GM12878 (cell line): ENCODE results near the gene FFAR1. TPM values are rescaled to one million over a fixed set of nuclear protein-coding genes. Genes with fewer than 3 reads are reported as not detected.

Experiments
- ATAC-seq: fragments of 200-7000 bp; cut with Tn5 transposase; 3 replicates; pipeline ENCODE4 v1.9.1; 2020; ENCODE audit warnings: mild to moderate bottlenecking, moderate library complexity
- BruUV-seq: library from RNA; stranded (reverse); fragments of 400-500 nt; replicated peaks from 2 replicates; lab custom pipeline; 2021; lab: Mats Ljungman, UMichigan
- CTCF ChIA-PET: fragments of 300-600 bp; sonication (Branson Sonifier 250); formaldehyde crosslinking; extraction: SDS; loops from one replicate; lab custom pipeline; 2021; ENCODE audit warnings: inconsistent platforms; lab: Yijun Ruan, JAX
- POLR2A ChIA-PET: fragments of 350-600 bp; formaldehyde crosslinking; extraction: SDS; loops from one replicate; lab custom pipeline; 2021; ENCODE audit warnings: inconsistent platforms; lab: Charles Lee
- RAD21 ChIA-PET: fragments of 300-600 bp; sonication (Branson Sonifier 250); formaldehyde crosslinking; loops from one replicate; lab custom pipeline; 2023; ENCODE audit warnings: antibody characterized with exemption; ENCODE audit not compliant: unreplicated experiment; lab: Charles Lee
- SMC1A ChIA-PET: fragments of 300-600 bp; sonication (Branson Sonifier 250); formaldehyde crosslinking; loops from one replicate; lab custom pipeline; 2023; ENCODE audit not compliant: unreplicated experiment, uncharacterized antibody; lab: Charles Lee
- DNase-seq: peaks from one replicate; pipeline ENCODE4 v3.0.0-alpha.2; 2011; ENCODE audit warnings: low read depth, low spot score
- FAIRE-seq: peaks from 3 replicates; lab custom pipeline; 2011; peaks lifted over from hg19 to GRCh38; lab: Jason Lieb, UNC
- H2AFZ ChIP-seq: 2 replicates; pipeline ENCODE4 v1.6.0; 2011; ENCODE audit warnings: low read depth, low read length, control low read depth; ENCODE audit not compliant: control insufficient read depth
- H3K27ac ChIP-seq: 2 replicates; pipeline ENCODE4 v1.5.1; 2011; ENCODE audit warnings: control low read depth; ENCODE audit not compliant: control insufficient read depth, insufficient read depth
- H3K27me3 ChIP-seq, 2 experiments: replicated peaks in 1 of 2; 2 replicates each; pipeline versions ENCODE4 v1.6.0 to v1.6.1; 2011; ENCODE audit warnings: low read length in 1 of 2; ENCODE audit not compliant: control insufficient read depth in 2 of 2, insufficient read depth in 2 of 2
- H3K36me3 ChIP-seq, 2 experiments: 2 replicates each; pipeline ENCODE4 v1.5.1; 2011; ENCODE audit warnings: low read length in 1 of 2; ENCODE audit not compliant: control insufficient read depth in 2 of 2, insufficient read depth in 2 of 2
- H3K4me1 ChIP-seq: 2 replicates; pipeline ENCODE4 v1.6.1; 2011; ENCODE audit warnings: mild to moderate bottlenecking, low read length, moderate library complexity, mixed read lengths; ENCODE audit not compliant: control insufficient read depth, insufficient read depth
- H3K4me2 ChIP-seq: 2 replicates; pipeline ENCODE4 v1.6.0; 2011; ENCODE audit warnings: control low read depth; ENCODE audit not compliant: control insufficient read depth, insufficient read depth
- H3K4me3 ChIP-seq: fragments of 200-600 bp; sonication (generic); 2 replicates; pipeline ENCODE4 v1.5.1; 2016
- H3K79me2 ChIP-seq: 2 replicates; pipeline ENCODE4 v1.6.0; 2011; ENCODE audit warnings: low read length; ENCODE audit not compliant: control insufficient read depth, insufficient read depth
- H3K9ac ChIP-seq: 2 replicates; pipeline ENCODE4 v1.8.0; 2011; ENCODE audit warnings: low read length, control low read depth, mixed read lengths; ENCODE audit not compliant: control insufficient read depth, insufficient read depth
- H3K9me3 ChIP-seq: replicated peaks from 3 replicates; pipeline ENCODE4 v1.5.1; 2011; ENCODE audit warnings: mild to moderate bottlenecking, low read length; ENCODE audit not compliant: control insufficient read depth, insufficient read depth
- H4K20me1 ChIP-seq: 2 replicates; pipeline ENCODE4 v1.6.0; 2011; ENCODE audit not compliant: control insufficient read depth, insufficient read depth
- CBFB ChIP-seq: IDR thresholded peaks from 2 replicates; pipeline ENCODE4 v1.6.1; 2016; ENCODE audit warnings: antibody characterized with exemption, low read depth
- NFYB ChIP-seq: IDR thresholded peaks from 2 replicates; pipeline ENCODE4 v1.6.1; 2011; ENCODE audit warnings: low read depth, mild to moderate bottlenecking, low read length, improper control_type of control experiment, moderate library complexity; ENCODE audit not compliant: insufficient read depth
- SREBF2 ChIP-seq: IDR thresholded peaks from 2 replicates; pipeline ENCODE4 v1.6.1; 2012; ENCODE audit warnings: mild to moderate bottlenecking, low read length
- WGBS: methylation state at CpG from one replicate; pipeline ENCODE4 v1.1.6; 2016; ENCODE audit warnings: low lambda C conversion rate; ENCODE audit not compliant: insufficient replicate concordance, insufficient coverage; ENCODE audit errors: missing lambda C conversion rate; 5-methylcytosine and 5-hydroxymethylcytosine counted together
- in situ Hi-C: fragments of 300-500 bp; cut with MboI; formaldehyde crosslinking; loops from 9 replicates; pipeline ENCODE4 v1.14.3; 2018; ENCODE audit warnings: mixed read lengths
- intact Hi-C: fragments of 100-400 bp; cut with micrococcal nuclease; formaldehyde crosslinking; loops from one replicate; pipeline ENCODE4 v1.14.2; 2022; ENCODE audit not compliant: unreplicated experiment
- polyA plus RNA-seq, 11 experiments: library from polyadenylated mRNA; depleted of rRNA in 4 of 11; unstranded in 6 of 11; stranded (reverse) in 5 of 11; fragments of >200 nt; fragmentation: Nextera tagmentation in 4 of 11; fragmentation: Illumina TruSeq in 1 of 11; extraction: Ambion mirVana in 4 of 11; extraction: Trizol in 1 of 11; gene quantifications; 1 replicate in 1 of 11; 2 replicates in 10 of 11; pipeline versions ENCODE4 v1.2.1 to v1.2.3, GENCODE V29; 2011 to 2016; ENCODE audit warnings: inconsistent platforms in 2 of 11, missing spikeins in 2 of 11, low read depth in 1 of 11
- total RNA-seq, 4 experiments: library from RNA; depleted of rRNA in 3 of 4; stranded (reverse); fragments of >200 nt in 3 of 4; fragmentation: Illumina TruSeq in 1 of 4; extraction: Trizol in 1 of 4; gene quantifications; 2 replicates each; pipeline versions ENCODE4 v1.2.1 to v1.2.3, GENCODE V29; 2013 to 2021

The FFAR1 gene
- total and polyA plus RNA-seq, 10 of the 15 experiments (the other 5 are each of a cell fraction or from before 2014, with no cell fraction given), result 0.05 to 0.62 (median 0.14) TPM; not detected in 2

DNA sequence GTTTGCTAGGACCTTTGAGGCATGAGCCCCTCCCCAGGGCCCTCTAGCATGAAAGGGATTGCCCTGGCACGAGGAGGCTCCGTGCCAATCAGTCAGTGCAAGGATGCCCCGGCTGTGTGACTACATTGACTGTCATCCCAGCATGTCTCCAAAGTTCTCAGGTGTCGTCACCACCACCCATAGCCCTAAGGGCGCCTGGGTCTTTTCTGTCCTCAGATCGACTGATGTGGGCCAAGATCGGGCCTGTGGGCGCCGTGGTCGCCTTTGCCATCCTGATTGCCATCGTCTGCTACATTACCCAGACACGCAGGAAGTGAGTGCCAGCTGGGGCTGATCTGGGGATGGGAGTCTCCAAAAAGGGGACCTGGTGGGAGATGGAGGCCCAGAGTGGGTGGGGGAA is 37.4 kb upstream of the FFAR1 start (continued):
- no peak for TF ChIP-seq CBFB

DNA sequence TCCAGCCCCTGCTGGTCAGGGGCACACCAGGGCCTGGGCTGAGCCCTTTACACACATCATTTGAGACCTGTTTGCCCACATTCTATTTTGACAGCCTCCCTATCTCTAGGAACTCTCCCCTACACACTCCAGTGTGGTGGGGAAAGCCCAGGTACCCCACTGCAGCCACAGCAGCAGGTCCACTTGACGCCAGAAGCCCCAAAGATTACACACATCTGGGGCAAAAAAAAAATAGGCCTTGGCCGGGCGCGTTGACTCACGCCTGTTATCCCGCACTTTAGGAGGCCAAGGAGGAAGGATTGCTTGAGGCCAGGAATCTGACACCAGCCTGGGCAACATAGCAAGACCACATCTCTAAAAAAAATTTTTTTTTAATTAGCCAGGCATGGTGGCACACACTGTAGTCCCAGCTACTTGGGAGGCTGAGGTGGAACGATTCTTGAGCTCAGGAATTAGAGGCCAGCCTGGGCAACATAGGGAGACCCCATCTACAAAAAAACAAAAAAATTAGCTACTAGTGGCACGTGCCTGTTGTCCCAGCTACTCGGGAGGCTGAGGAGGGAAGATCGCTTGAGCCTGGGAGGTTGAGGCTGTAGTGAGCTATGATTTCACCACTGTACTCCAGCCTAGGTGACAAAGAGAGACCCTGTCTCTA is 36.8 kb upstream of the FFAR1 start:
- SMC1A ChIA-PET, result interaction anchor here (0.7 to 1.2 kb wide), 3 partner anchors 9 to 107 kb away, joined by 3 to 7 read pairs (median 4); no protein-coding TSS in a partner anchor
- no peak overlapping the region for H3K4me2 ChIP-seq
- H3K4me3 ChIP-seq, result no peak overlapping the region
- FAIRE-seq (no peak), ATAC-seq (no peak), DNase-seq (no peak)
- TF ChIP-seq NFYB (no peak), SREBF2 (no peak)
- no peaks in the 10 kb centered on the region for H3K79me2 ChIP-seq
- in situ Hi-C loops (no loop called here), intact Hi-C loops (no loop called here)
- H4K20me1 ChIP-seq, result no peaks in the 10 kb centered on the region
- H3K9ac ChIP-seq, result no peak overlapping the region
- H3K27me3 ChIP-seq, result no peaks in the 10 kb centered on the region
- H3K4me1 ChIP-seq, result no peaks in the 10 kb centered on the region
- H3K9me3 ChIP-seq, result no peaks in the 10 kb centered on the region
- H3K36me3 ChIP-seq, result no peaks in the 10 kb centered on the region; a peak in 1 of 4 replicates
- POLR2A ChIA-PET, result interaction anchor here (0.7 kb wide), 1 partner anchor 28 kb away, joined by 3 read pairs; no protein-coding TSS in a partner anchor
- no peak overlapping the region for H2AFZ ChIP-seq
- CTCF ChIA-PET, result interaction anchor here (0.6 to 0.9 kb wide), 2 partner anchors 22 to 146 kb away, joined by 3 to 6 read pairs; no protein-coding TSS in a partner anchor
- BruUV-seq, result no TSS peak
- no peak overlapping the region for H3K27ac ChIP-seq
- 77% methylated on average over 10 of the region's 10 CpGs for WGBS
- RAD21 ChIA-PET, result interaction anchor here (1.0 kb wide), 1 partner anchor 42 kb away, joined by 4 read pairs; no protein-coding TSS in a partner anchor
